Esophagus (tissue), 2 donors: ENCODE results near the gene MBNL1. TPM values are rescaled to one million over a fixed set of nuclear protein-coding genes. Genes with fewer than 3 reads are reported as not detected.

ENCODE experiments used
- H3K27ac ChIP-seq, 2 donors: one replicate each; pipeline ENCODE4 v1.5.1; 2013; ENCODE audit warnings: low read depth in 2 of 2, mild to moderate bottlenecking in 2 of 2, inconsistent platforms in 1 of 2, low read length in 1 of 2, moderate library complexity in 1 of 2
- H3K27me3 ChIP-seq, 2 donors: one replicate each; pipeline ENCODE4 v1.6.1; 2013; ENCODE audit warnings: low read length in 2 of 2, control low read depth in 1 of 2, mild to moderate bottlenecking in 1 of 2; ENCODE audit not compliant: insufficient read depth in 2 of 2, control insufficient read depth in 1 of 2
- H3K36me3 ChIP-seq, 2 donors: one replicate each; pipeline ENCODE4 v1.6.1; 2013; ENCODE audit warnings: low read length in 1 of 2; ENCODE audit not compliant: control insufficient read depth in 2 of 2, insufficient read depth in 2 of 2
- H3K4me1 ChIP-seq, 2 donors: one replicate each; pipeline ENCODE4 v1.6.1; 2013; ENCODE audit warnings: low read length in 1 of 2; ENCODE audit not compliant: control insufficient read depth in 2 of 2, insufficient read depth in 2 of 2
- H3K4me3 ChIP-seq, 2 donors: one replicate each; pipeline ENCODE4 v1.5.1; 2013; ENCODE audit warnings: low read length in 2 of 2, mild to moderate bottlenecking in 2 of 2, low read depth in 1 of 2, moderate library complexity in 1 of 2
- H3K9me3 ChIP-seq, 2 donors: one replicate each; pipeline ENCODE4 v1.6.1; 2013; ENCODE audit warnings: mild to moderate bottlenecking in 2 of 2, low read depth in 1 of 2, low read length in 1 of 2, moderate library complexity in 1 of 2; ENCODE audit not compliant: control insufficient read depth in 2 of 2, insufficient read depth in 1 of 2
- WGBS, 2 donors: extraction: QIAGEN DNeasy Blood & Tissue Kit; methylation state at CpG; one replicate each; pipeline ENCODE4 v1.1.7; 2013; 5-methylcytosine and 5-hydroxymethylcytosine counted together
- polyA plus RNA-seq, 2 donors: library from polyadenylated mRNA; stranded (reverse); fragments of 200-250 nt; gene quantifications; one replicate each; pipeline ENCODE4 v1.2.3, GENCODE V29; 2013
- donor health status: healthy with polysubstance abuse.
- donor health status: Bipolar disorder and iron deficiency.

MBNL1 gene
- polyA plus RNA-seq, 2 donors, result 23.6 to 28.6 TPM

DNA sequence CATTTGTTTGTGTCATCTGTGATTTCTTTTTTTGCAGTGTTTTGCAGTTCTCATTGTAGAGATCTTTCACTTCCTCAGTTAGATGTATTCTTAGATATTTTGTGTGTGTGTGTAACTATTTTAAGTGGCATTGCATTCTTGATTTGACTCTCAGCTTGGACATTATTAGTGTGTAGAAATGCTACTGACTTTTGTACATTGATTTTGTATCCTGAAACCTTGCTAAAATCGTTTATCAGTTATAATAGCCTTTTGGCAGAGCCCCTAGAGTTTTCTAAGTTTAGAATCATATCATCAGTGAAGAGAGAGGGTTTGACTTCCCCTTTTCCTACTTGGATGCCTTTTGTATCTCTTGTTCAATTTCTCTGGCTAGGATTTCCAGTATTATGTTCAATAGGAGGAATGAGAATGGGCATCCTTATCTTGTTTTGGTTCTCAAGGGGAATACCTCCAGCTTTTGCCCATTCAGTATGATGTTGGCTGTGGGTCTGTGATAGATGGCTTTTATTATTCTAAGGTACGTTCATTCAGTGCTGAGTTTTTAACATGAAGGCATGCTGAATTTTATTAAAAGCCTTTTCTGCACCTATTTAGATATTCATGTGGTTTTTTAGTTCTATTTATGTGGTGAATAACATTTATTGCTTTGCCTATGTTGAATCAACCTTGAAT, 211.7 kb downstream of the MBNL1 start:
- Histone ChIP-seq H3K9me3 (no peaks in the 10 kb centered on the region), H3K36me3 (no peaks in the 10 kb centered on the region), H3K27ac (no peak overlapping the region), H3K4me1 (no peaks in the 10 kb centered on the region), H3K4me3 (no peak overlapping the region), H3K27me3 (no peaks in the 10 kb centered on the region)
- 61 to 63% methylated on average over 2 of the region's 2 CpGs for WGBS, 2 donors

DNA sequence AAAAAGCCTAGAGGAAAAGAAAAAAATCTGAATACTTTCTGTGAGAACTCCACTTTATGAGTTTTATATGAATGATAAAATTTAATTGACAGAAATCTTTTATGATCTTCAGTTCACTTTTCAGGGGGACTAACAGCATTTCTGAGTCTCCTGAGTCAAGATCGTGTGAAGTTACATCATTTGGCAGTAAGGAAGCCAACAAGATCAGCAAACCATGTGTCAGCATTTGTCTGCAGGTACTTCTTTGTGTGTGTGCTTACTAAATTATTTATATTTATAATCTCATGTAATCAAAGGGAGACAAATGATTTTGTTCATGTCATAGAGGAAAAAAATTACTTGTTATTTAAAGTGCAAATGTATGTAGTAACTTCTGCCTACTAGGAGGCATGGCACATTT, 217.6 kb downstream of the MBNL1 start:
- 58 to 64% methylated on average over 1 of the region's 1 CpG for WGBS, 2 donors
- H3K27ac ChIP-seq, result no peak overlapping the region

DNA sequence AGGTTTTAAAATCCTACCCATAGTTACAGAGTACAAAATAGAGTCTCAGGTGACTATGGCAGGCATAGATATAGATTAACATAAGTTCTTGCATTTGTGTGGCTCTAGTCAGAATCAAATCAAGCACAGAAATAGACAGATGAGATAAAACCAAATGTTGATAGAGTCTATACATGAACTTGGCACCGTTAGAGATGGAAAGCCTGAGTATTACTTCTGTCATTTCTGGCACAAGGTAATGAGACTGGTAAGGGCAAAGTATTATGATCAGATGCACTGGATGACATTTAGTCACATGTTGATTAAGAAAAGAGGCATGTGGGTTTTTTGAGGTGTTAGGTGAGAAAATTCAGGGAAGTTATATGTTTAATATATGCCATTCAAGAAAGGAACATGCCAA, 219.7 kb downstream of the MBNL1 start:
- Histone ChIP-seq H3K36me3 (no peaks in the 10 kb centered on the region), H3K27me3 (no peaks in the 10 kb centered on the region), H3K4me1 (no peaks in the 10 kb centered on the region), H3K27ac (no peak overlapping the region), H3K9me3 (no peaks in the 10 kb centered on the region), H3K4me3 (no peak overlapping the region)
- WGBS, 2 donors, result 75 to 85% methylated on average over 1 of the region's 1 CpG

More for the DNA sequence above, 217.6 kb downstream of the MBNL1 start:
- no peaks in the 10 kb centered on the region for H3K4me1 ChIP-seq
- H3K4me3 ChIP-seq, result no peak overlapping the region
- H3K36me3 ChIP-seq, result no peaks in the 10 kb centered on the region
- no peaks in the 10 kb centered on the region for H3K27me3 ChIP-seq
- H3K9me3 ChIP-seq, result no peaks in the 10 kb centered on the region

DNA sequence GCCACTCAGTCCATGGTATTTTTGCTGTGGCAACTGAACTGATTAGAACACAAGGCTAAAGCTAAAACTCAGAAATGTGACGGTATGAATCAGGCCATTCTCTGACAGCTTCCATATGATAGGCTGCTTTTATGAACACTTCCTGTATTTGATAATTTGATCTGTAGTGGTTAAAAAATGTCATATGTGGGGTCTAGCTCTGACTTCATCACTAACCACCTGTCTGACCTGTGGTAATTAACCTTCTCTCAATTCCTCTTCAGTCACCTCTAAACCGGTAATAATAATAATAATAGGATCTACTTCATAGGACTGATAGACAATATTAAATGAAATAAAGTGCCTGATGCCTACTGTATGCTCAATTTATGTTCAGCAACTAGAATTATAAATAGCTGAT, 223.2 kb downstream of the MBNL1 start:
- Histone ChIP-seq H3K9me3 (no peaks in the 10 kb centered on the region), H3K4me1 (no peaks in the 10 kb centered on the region), H3K27me3 (no peaks in the 10 kb centered on the region), H3K36me3 (no peaks in the 10 kb centered on the region), H3K4me3 (no peak overlapping the region), H3K27ac (no peak overlapping the region)
- 82 to 84% methylated on average over 2 of the region's 2 CpGs for WGBS, 2 donors

DNA sequence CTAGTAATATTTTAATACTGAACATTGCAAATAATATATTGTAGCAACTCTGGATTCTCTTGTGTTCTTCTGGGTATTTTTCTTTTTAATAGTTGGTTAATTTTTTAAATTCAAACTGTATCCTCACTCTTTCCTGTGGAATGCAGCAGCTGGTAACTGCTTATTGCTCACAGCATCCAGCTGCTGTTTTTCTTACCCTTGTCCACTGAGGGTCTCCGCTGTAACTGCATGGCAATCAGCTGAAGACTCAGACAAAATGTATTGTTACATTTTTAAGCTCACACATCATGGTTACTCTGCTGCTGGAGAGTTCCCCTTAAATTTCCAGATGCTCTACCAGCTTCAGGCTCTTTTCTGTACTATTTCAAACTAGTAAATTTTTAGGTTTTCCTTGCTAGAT, 227.6 kb downstream of the MBNL1 start:
- Histone ChIP-seq H3K27me3 (no peaks in the 10 kb centered on the region), H3K9me3 (no peaks in the 10 kb centered on the region), H3K27ac (no peak overlapping the region), H3K36me3 (no peaks in the 10 kb centered on the region), H3K4me1 (no peaks in the 10 kb centered on the region), H3K4me3 (no peak overlapping the region)
- WGBS, 2 donors, result 94 to 98% methylated on average over 1 of the region's 1 CpG

DNA sequence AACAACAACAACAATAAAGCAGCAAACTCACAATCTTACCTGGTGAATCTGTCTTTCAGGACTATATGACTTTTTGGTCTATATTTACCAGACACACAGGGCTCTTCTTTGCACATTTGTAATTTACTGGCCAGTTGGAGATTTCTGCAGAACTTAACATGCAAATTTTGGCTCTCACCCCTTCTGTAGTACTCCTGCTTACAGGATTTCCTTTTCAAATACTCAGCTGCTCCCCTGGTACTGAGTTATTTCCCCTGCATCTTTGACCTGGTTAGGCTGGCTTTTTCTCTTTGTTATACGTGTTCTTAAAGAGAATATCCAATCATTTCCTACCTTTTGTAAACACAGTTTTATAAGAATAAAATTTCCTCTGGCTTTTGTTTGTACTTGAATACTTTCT, 228.0 kb downstream of the MBNL1 start:
- Histone ChIP-seq H3K4me3 (no peak overlapping the region), H3K9me3 (no peaks in the 10 kb centered on the region), H3K27me3 (no peaks in the 10 kb centered on the region), H3K4me1 (no peaks in the 10 kb centered on the region), H3K36me3 (no peaks in the 10 kb centered on the region), H3K27ac (no peak overlapping the region)
- 35 to 42% methylated on average over 1 of the region's 1 CpG for WGBS, 2 donors

DNA sequence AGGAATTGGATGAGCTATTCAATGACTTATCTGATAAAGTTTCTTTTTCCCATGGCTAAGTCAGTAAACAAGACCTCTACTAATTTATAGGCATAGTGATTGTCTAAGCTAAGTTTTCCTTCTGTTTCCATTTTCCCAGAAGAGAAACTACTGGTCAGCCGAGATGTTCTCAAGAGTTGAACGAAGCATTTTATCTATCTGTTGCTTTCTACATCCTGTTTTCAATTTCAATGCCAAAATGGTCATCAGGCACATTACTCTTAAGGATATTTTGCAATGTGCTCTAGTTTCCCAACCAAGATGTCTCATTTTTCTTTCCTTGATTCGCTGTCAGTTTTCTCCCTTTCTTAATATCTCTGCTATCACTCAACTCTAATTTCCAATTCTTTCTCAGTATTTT, 228.7 kb downstream of the MBNL1 start:
- Histone ChIP-seq H3K9me3 (no peaks in the 10 kb centered on the region), H3K36me3 (no peaks in the 10 kb centered on the region), H3K4me3 (no peak overlapping the region), H3K4me1 (no peaks in the 10 kb centered on the region), H3K27ac (no peak overlapping the region), H3K27me3 (no peaks in the 10 kb centered on the region)
- WGBS, 2 donors, result 54 to 58% methylated on average over 3 of the region's 3 CpGs

DNA sequence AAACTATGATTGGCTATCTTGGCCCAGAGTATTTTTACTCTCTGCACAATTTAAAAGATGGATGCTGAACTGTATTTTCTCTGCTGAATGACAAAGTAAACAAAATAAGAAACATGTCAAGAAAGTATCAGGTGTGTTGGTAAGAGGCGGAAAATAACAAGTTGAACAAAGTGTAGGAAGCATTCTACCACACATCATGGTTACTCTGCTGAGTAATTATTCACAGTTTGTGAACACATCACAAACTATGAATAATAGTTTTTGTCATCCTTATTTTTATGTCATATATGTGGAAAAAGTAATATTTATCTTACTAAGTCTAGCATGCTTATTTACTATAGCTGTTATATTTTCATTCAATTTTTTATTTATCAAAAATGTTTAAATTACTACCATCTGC, 229.2 kb downstream of the MBNL1 start:
- Histone ChIP-seq H3K27me3 (no peaks in the 10 kb centered on the region), H3K9me3 (no peaks in the 10 kb centered on the region), H3K36me3 (no peaks in the 10 kb centered on the region), H3K27ac (no peak overlapping the region), H3K4me1 (no peaks in the 10 kb centered on the region), H3K4me3 (no peak overlapping the region)
- 91 to 97% methylated on average over 1 of the region's 1 CpG for WGBS, 2 donors

DNA sequence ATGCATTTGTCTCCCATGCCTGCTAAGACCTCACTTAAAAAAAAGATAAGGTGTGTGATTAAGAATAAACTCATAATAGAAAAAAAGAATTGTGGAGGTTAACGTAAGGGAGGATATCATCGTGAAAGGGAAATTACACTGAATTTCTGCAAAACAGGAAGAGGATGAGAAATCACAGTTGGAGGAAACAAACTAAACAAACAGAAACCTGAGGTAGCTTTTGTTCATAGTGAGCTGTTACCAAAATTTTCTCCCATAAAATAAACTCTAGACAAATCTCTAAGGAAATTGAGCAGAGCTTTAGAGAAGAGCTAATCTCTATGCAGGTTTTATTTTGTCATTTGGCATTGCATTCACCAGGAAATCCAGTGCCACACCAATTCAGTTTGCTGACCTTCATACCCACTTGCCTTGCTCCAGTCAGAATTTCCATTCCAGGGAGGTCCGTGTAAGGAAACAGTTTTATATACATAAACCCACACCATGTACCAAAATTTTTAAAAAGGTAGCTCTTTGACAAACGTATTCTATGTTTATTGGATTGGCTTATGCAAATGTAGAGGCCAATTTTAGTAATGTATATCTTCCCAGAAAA, 231.2 kb downstream of the MBNL1 start:
- Histone ChIP-seq H3K36me3 (no peaks in the 10 kb centered on the region), H3K4me3 (no peak overlapping the region), H3K27me3 (no peaks in the 10 kb centered on the region), H3K4me1 (no peaks in the 10 kb centered on the region), H3K27ac (no peak overlapping the region), H3K9me3 (no peaks in the 10 kb centered on the region)
- 46 to 51% methylated on average over 4 of the region's 4 CpGs for WGBS, 2 donors

DNA sequence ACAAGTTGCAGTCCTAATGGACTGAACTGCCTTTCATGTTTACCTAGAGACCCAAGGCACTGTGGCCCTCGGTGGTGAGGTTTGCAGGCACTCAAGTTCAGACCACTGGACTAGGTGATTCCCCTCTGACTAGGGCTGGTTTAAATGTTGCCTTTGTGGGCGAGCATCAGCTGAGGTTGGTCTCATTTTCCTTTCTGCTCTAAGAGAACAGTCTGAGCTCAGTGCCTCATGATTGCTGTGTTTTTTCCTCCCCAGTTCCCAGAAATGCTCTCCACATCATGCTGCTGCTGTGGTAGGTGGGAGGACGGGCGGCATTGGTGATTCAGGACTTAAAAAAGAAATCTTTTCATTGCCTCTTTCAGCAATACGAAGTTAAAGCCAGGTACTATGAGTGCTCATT, 237.2 kb downstream of the MBNL1 start:
- Histone ChIP-seq H3K4me1 (no peaks in the 10 kb centered on the region), H3K9me3 (no peaks in the 10 kb centered on the region), H3K27me3 (no peaks in the 10 kb centered on the region), H3K36me3 (no peaks in the 10 kb centered on the region), H3K27ac (no peak overlapping the region), H3K4me3 (no peak overlapping the region)
- 81 to 86% methylated on average over 5 of the region's 5 CpGs for WGBS, 2 donors
